Activated T-helper 9 cell treated with anti-CD3 and anti-CD28 coated beads, Interleukin-2, amount 50 U/mL, for 16 hours (primary cell): ENCODE measurements around the gene CHMP4B.

Experiments
- DNase-seq: peaks from one replicate; pipeline ENCODE4 v3.0.0-alpha.2; 2020; ENCODE audit warnings: low read depth

Gene CHMP4B

GRCh38 chr20:33863440-33864323 lies 52.5 kb downstream of the CHMP4B start:
- DNase-seq = no peak

- no peak for DNase-seq
These were observed 53.3 kb downstream of the CHMP4B start for GRCh38 chr20:33864324-33864963.

- DNase-seq = no peak
These were observed 54.7 kb downstream of the CHMP4B start for GRCh38 chr20:33865761-33866370.

GRCh38 chr20:33866398-33867100 lies 55.4 kb downstream of the CHMP4B start:
- no peak for DNase-seq

GRCh38 chr20:33868042-33868441 lies 56.9 kb downstream of the CHMP4B start:
- no peak for DNase-seq

GRCh38 chr20:33868595-33868994 lies 57.4 kb downstream of the CHMP4B start:
- no peak for DNase-seq

GRCh38 chr20:33869283-33869682 lies 58.1 kb downstream of the CHMP4B start:
- no peak for DNase-seq

GRCh38 chr20:33871362-33871761 lies 60.2 kb downstream of the CHMP4B start:
- DNase-seq = no peak

GRCh38 chr20:33874129-33874528 lies 63.0 kb downstream of the CHMP4B start:
- DNase-seq = no peak

- DNase-seq = no peak
These were observed 63.9 kb downstream of the CHMP4B start for GRCh38 chr20:33875055-33875454.

- DNase-seq = no peak
These were observed 64.4 kb downstream of the CHMP4B start for GRCh38 chr20:33875534-33876026.

- DNase-seq = no peak
These were observed 67.4 kb downstream of the CHMP4B start for GRCh38 chr20:33878583-33878982.

GRCh38 chr20:33880396-33880795 lies 69.2 kb downstream of the CHMP4B start:
- DNase-seq = no peak

GRCh38 chr20:33881989-33882388 lies 70.8 kb downstream of the CHMP4B start:
- DNase-seq = no peak

GRCh38 chr20:33882481-33882880 lies 71.3 kb downstream of the CHMP4B start:
- DNase-seq = no peak

GRCh38 chr20:33883164-33883563 lies 72.0 kb downstream of the CHMP4B start:
- DNase-seq = no peak

- DNase-seq = no peak
These were observed 73.5 kb downstream of the CHMP4B start for GRCh38 chr20:33884633-33885032.

GRCh38 chr20:33889312-33889711 lies 78.2 kb downstream of the CHMP4B start:
- no peak for DNase-seq

- DNase-seq = no peak
These were observed 79.4 kb downstream of the CHMP4B start for GRCh38 chr20:33890557-33890956.

- no peak for DNase-seq
These were observed 82.2 kb downstream of the CHMP4B start for GRCh38 chr20:33893314-33893713.

- no peak for DNase-seq
These were observed 83.7 kb downstream of the CHMP4B start for GRCh38 chr20:33894798-33895197.

- no peak for DNase-seq
These were observed 85.4 kb downstream of the CHMP4B start for GRCh38 chr20:33896509-33896908.
